AG04450 (cell line): ENCODE data around the gene CGB5. TPM values are rescaled to one million over a fixed set of nuclear protein-coding genes. Genes with fewer than 3 reads are reported as not detected.
"Not testable (repeated sequence)": the region's sequence is repeated elsewhere in the genome, so short reads cannot be mapped to it uniquely, and the experiment has no call there.

ENCODE experiments used
- CTCF ChIA-PET: fragments of 300-600, 350-600 bp; formaldehyde crosslinking; extraction: SDS; loops from one replicate; lab custom pipeline; 2022; ENCODE audit warnings: antibody characterized with exemption, inconsistent platforms; lab: Charles Lee
- POLR2A ChIA-PET: fragments of 350-600 bp; formaldehyde crosslinking; extraction: SDS; loops from one replicate; lab custom pipeline; 2021; ENCODE audit warnings: antibody characterized with exemption, inconsistent platforms; lab: Yijun Ruan, JAX
- DNase-seq: peaks from one replicate; pipeline ENCODE4 v3.0.0-alpha.2; 2011; ENCODE audit warnings: low read depth, low spot score
- H3K27ac ChIP-seq: one replicate; pipeline ENCODE4 v1.5.1; 2012; ENCODE audit warnings: low read depth, low read length, control low read depth
- H3K27me3 ChIP-seq: one replicate; pipeline ENCODE4 v1.6.0; 2012; ENCODE audit warnings: low read length; ENCODE audit not compliant: control insufficient read depth, insufficient read depth
- H3K4me3 ChIP-seq: 2 replicates; pipeline ENCODE4 v1.5.1; 2011; ENCODE audit warnings: mild to moderate bottlenecking, low read depth, low read length, control low read depth
- H3K9me3 ChIP-seq: 2 replicates; pipeline ENCODE4 v1.5.1; 2012; ENCODE audit warnings: low read length; ENCODE audit not compliant: control insufficient read depth, insufficient read depth
- polyA plus RNA-seq: library from polyadenylated mRNA; depleted of rRNA; stranded (reverse); fragments of >200 nt; gene quantifications from 2 replicates; pipeline ENCODE4 v1.2.3, GENCODE V29; 2011
- TF ChIP-seq, protein P1 (sequence below): IDR thresholded peaks from 2 replicates; pipeline ENCODE4 v1.5.1; 2011; ENCODE audit warnings: low read depth, low read length, control low read depth, inconsistent platforms

CGB5 gene
- polyA plus RNA-seq, 1 experiment, result not detected

GRCh38 chr19:49017041-49017665, 26.5 kb upstream of the CGB5 start, which contains the start of gene LHB:
Gene LHB (minus strand): TSS chr19:49017091. CDS start chr19:49017081, 10 bp downstream.
- H3K4me3 ChIP-seq, result peak within 1 kb of the TSS; percentile 49
- POLR2A ChIA-PET, result interaction anchor here (0.6 to 0.9 kb wide), 4 partner anchors 8 to 41 kb away, joined by 3 to 4 read pairs (median 3); partner anchors contain the start of genes CGB7, GYS1 and RUVBL2

DNA sequence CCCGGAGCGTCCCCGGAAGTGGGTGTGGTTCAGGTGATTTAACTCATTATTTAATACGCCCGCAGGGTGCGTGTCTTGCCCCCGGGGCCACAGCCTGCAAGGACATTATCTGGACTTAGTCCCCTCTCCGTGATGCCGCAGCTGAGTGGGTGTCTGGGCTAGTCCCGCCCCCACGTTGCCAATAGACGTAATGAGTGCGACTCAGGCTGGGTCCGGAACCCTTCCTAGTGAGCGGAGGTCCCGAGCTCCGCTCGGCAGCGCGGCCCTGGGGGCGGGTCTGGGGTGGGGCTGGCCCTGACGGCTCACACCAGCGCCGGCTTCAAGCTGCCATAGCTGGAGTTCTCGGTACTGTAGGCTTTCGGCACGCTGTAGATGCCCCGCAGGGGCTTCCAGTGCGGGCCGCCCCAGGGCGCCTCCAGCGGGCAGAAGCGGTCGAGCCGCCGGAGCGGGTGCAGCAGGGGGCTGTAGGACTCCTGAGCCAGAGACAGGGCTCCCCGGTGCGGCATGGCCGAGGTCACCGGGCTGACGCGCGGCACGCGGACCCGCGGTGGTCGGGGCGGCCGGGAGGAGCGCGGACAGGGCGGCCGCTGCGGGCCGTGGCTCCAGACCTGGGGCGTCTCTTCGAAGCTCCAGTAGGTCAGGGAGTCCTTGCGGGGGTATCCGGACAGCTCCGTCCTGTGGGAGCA, 25.8 kb upstream of the CGB5 start:
- H3K27ac ChIP-seq, result no peak overlapping the region
- TF ChIP-seq, protein P1, sequence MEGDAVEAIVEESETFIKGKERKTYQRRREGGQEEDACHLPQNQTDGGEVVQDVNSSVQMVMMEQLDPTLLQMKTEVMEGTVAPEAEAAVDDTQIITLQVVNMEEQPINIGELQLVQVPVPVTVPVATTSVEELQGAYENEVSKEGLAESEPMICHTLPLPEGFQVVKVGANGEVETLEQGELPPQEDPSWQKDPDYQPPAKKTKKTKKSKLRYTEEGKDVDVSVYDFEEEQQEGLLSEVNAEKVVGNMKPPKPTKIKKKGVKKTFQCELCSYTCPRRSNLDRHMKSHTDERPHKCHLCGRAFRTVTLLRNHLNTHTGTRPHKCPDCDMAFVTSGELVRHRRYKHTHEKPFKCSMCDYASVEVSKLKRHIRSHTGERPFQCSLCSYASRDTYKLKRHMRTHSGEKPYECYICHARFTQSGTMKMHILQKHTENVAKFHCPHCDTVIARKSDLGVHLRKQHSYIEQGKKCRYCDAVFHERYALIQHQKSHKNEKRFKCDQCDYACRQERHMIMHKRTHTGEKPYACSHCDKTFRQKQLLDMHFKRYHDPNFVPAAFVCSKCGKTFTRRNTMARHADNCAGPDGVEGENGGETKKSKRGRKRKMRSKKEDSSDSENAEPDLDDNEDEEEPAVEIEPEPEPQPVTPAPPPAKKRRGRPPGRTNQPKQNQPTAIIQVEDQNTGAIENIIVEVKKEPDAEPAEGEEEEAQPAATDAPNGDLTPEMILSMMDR, result peak; percentile 58
- H3K4me3 ChIP-seq, result peak overlapping the region; percentile 49
- no peak for DNase-seq
- H3K27me3 ChIP-seq, result no peaks in the 10 kb centered on the region
- ChIA-PET CTCF (interaction anchor here (0.6 to 3.7 kb wide), 5 partner anchors 19 to 181 kb away, joined by 3 to 28 read pairs (median 5); partner anchors contain the start of genes CGB7 and RUVBL2), POLR2A (interaction anchor here (0.6 to 0.9 kb wide), 4 partner anchors 9 to 40 kb away, joined by 3 to 4 read pairs (median 3); partner anchors contain the start of genes CGB7, GYS1 and RUVBL2)
- no peaks in the 10 kb centered on the region; the same call in 1 of the 2 replicates for H3K9me3 ChIP-seq

More at GRCh38 chr19:49017041-49017665, 26.5 kb upstream of the CGB5 start, which contains the start of gene LHB:
- CTCF ChIA-PET, result interaction anchor here (0.6 to 3.7 kb wide), 4 partner anchors 18 to 120 kb away, joined by 3 to 28 read pairs (median 4); partner anchors contain the start of genes CGB7 and RUVBL2
- Histone ChIP-seq H3K27me3 (no peaks in the 10 kb centered on the region), H3K9me3 (no peaks in the 10 kb centered on the region; the same call in 1 of the 2 replicates), H3K27ac (no peak within 1 kb of the TSS)
- no peak for DNase-seq
- TF ChIP-seq, protein P1, result no peak

- ChIA-PET CTCF (interaction anchor here (0.6 to 3.7 kb wide), 6 partner anchors 20 to 453 kb away, joined by 3 to 28 read pairs (median 6); partner anchors contain the start of genes CGB7, GYS1 and RUVBL2), POLR2A (interaction anchor here (1.0 kb wide), 1 partner anchor 25 kb away, joined by 3 read pairs; the partner anchor contains the start of genes GYS1 and RUVBL2)
- H3K27ac ChIP-seq, H3K27me3 ChIP-seq, DNase-seq, H3K9me3 ChIP-seq: not testable (repeated sequence)
- H3K4me3 ChIP-seq, result peak overlapping the region; percentile 49
Observed at GRCh38 chr19:49018388-49019241, 25.0 kb upstream of the CGB5 start.

DNA sequence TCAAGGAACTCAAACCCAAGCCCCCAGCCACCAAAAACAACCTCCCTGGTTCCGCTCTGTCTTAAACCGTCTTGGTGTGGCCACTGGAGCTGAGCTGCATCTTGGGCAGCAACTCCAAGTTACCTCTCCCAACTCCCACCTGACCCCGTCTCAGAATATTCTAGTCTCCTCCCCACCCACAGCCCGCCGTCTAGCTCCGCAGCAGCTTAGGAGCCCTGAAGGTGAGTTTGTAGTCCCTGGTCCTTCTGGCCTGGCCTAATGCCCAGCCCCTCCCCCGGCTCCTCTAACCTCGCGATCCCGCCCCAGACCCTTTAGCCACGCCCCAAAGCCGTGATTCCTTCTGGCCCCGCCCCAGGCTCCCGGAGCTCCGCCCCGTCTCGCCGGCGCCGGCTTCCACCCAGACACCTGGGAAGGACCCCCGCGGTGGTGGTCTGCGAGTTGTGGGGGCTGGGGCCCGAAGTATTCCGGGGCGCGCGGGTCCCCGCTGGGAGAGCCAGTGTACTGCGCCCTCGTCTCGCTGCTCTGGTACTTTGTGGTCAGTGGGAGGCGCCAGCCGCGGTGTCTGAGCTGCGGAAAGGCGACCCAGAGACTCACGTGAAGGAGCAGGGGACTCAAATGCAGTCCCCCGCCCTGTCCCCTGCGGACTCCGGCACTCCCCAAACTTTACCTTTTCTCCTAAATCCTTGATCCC, 24.3 kb upstream of the CGB5 start:
- POLR2A ChIA-PET, result interaction anchor here (1.0 kb wide), 1 partner anchor 26 kb away, joined by 3 read pairs; the partner anchor contains the start of genes GYS1 and RUVBL2
- TF ChIP-seq, protein P1, result no peak
- no peak overlapping the region for H3K27ac ChIP-seq

More for the DNA sequence above, 24.3 kb upstream of the CGB5 start:
- no peak for DNase-seq
- CTCF ChIA-PET, result interaction anchor here (0.6 to 3.7 kb wide), 4 partner anchors 21 to 453 kb away, joined by 3 to 28 read pairs (median 6); partner anchors contain the start of genes GYS1 and RUVBL2
- Histone ChIP-seq H3K4me3 (peak overlapping the region; percentile 10; the same call in 1 of the 2 replicates), H3K27me3 (no peaks in the 10 kb centered on the region), H3K9me3 (no peaks in the 10 kb centered on the region; the same call in 1 of the 2 replicates)
